Calu3 (cell line): ENCODE data around the gene FAM136A. TPM values are rescaled to one million over a fixed set of nuclear protein-coding genes. Genes with fewer than 3 reads are reported as not detected.

Experiments
- BruUV-seq: library from RNA; stranded (reverse); fragments of 400-500 nt; replicated peaks from 2 replicates; lab custom pipeline; 2021; lab: Mats Ljungman, UMichigan
- CTCF ChIA-PET: fragments of 300-600 bp; sonication (Branson Sonifier 250); formaldehyde crosslinking; loops from one replicate; lab custom pipeline; 2022; ENCODE audit warnings: antibody characterized with exemption; lab: Charles Lee
- DNase-seq: peaks from one replicate; pipeline ENCODE4 v3.0.0; 2022
- H3K27ac Mint-ChIP-seq: one replicate; pipeline ENCODE4 v1.8.0; 2022; ENCODE audit warnings: mixed read lengths; ENCODE audit not compliant: unreplicated experiment
- H3K27me3 Mint-ChIP-seq: one replicate; pipeline ENCODE4 v1.8.0; 2022; ENCODE audit warnings: mixed read lengths; ENCODE audit not compliant: unreplicated experiment
- H3K36me3 Mint-ChIP-seq: one replicate; pipeline ENCODE4 v1.8.0; 2022; ENCODE audit warnings: mild to moderate bottlenecking, moderate library complexity, mixed read lengths; ENCODE audit not compliant: insufficient read depth, unreplicated experiment
- H3K4me1 Mint-ChIP-seq: one replicate; pipeline ENCODE4 v1.8.0; 2022; ENCODE audit warnings: mild to moderate bottlenecking, low read depth, mixed read lengths; ENCODE audit not compliant: unreplicated experiment
- H3K4me3 Mint-ChIP-seq: one replicate; pipeline ENCODE4 v1.8.0; 2022; ENCODE audit warnings: mild to moderate bottlenecking, low read depth, moderate library complexity, mixed read lengths; ENCODE audit not compliant: unreplicated experiment
- H3K9me3 Mint-ChIP-seq: one replicate; pipeline ENCODE4 v1.8.0; 2022; ENCODE audit warnings: low read depth, mixed read lengths; ENCODE audit not compliant: unreplicated experiment
- intact Hi-C: fragments of 100-400 bp; cut with micrococcal nuclease; formaldehyde crosslinking; loops from one replicate; pipeline ENCODE4 v1.10.0; 2022; ENCODE audit not compliant: unreplicated experiment
- total RNA-seq: library from RNA; stranded (reverse); gene quantifications from 2 replicates; pipeline ENCODE4 v1.2.3, GENCODE V29; 2022
- TF ChIP-seq, protein P1 (sequence below): fragments of 200-600 bp; IDR thresholded peaks from one replicate; pipeline ENCODE4 v1.8.0; 2022; ENCODE audit warnings: antibody characterized with exemption; ENCODE audit not compliant: unreplicated experiment

Gene FAM136A
- total RNA-seq, 1 experiment from 2014 or later = 53.7 TPM

DNA sequence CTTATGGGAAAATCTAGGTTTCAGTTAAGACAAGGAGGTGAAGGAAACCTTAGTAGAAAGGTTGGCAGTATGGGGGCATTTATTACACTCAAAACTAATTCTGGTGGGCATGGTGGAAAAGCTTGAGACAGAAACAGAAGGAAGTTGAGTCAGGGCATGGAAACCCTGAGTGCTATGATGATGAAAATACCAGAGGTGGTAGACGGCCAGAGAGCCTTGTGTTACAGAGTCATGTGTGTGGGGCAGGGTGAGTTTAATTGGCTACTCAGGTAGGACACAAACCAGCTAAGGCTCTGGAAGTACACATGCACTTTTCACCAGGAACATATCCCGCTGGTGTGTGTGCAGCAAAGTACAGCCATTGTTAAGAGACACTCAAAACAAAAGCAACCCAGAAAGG lies 20.7 kb upstream of the FAM136A start:
- H3K27me3 Mint-ChIP-seq = no peaks in the 10 kb centered on the region
- H3K27ac Mint-ChIP-seq = no peak overlapping the region
- intact Hi-C loops = no loop called here
- H3K4me3 Mint-ChIP-seq = no peak overlapping the region
- DNase-seq = no peak
- CTCF ChIA-PET = interaction anchor here (0.6 kb wide), 1 partner anchor 17 kb away, joined by 4 read pairs; no protein-coding TSS in a partner anchor
- no peaks in the 10 kb centered on the region for H3K9me3 Mint-ChIP-seq
- BruUV-seq = no TSS peak
- TF ChIP-seq, protein P1, sequence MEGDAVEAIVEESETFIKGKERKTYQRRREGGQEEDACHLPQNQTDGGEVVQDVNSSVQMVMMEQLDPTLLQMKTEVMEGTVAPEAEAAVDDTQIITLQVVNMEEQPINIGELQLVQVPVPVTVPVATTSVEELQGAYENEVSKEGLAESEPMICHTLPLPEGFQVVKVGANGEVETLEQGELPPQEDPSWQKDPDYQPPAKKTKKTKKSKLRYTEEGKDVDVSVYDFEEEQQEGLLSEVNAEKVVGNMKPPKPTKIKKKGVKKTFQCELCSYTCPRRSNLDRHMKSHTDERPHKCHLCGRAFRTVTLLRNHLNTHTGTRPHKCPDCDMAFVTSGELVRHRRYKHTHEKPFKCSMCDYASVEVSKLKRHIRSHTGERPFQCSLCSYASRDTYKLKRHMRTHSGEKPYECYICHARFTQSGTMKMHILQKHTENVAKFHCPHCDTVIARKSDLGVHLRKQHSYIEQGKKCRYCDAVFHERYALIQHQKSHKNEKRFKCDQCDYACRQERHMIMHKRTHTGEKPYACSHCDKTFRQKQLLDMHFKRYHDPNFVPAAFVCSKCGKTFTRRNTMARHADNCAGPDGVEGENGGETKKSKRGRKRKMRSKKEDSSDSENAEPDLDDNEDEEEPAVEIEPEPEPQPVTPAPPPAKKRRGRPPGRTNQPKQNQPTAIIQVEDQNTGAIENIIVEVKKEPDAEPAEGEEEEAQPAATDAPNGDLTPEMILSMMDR = no peak
- H3K4me1 Mint-ChIP-seq = peaks cover 8% of the 10 kb centered on the region
- H3K36me3 Mint-ChIP-seq = no peaks in the 10 kb centered on the region

DNA sequence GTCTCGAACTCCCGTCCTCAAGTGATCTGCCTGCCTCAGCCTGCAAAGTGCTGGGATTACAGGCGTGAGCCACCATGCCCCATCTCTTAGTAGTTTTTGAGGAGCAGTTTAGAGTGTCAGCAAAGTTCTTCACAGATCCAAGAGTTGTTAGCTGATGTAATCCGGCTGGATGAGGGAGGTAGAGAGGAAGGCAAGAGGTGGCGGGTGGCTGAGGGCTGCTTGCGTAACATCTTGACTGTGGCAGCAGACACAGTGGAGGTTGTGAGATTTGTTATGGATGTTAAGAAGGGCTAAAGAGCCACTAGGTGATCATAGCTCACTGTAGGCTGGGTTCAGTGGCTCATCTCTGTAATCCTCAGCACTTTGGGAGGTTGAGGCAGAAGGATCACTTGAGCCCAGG lies 19.5 kb upstream of the FAM136A start:
- Mint-ChIP-seq H3K27ac (peak overlapping the region; percentile 5), H3K4me1 (no peaks in the 10 kb centered on the region), H3K4me3 (no peak overlapping the region), H3K9me3 (no peaks in the 10 kb centered on the region), H3K36me3 (no peaks in the 10 kb centered on the region), H3K27me3 (no peaks in the 10 kb centered on the region)
- intact Hi-C loops = no loop called here
- no TSS peak for BruUV-seq
- no peak for DNase-seq
- TF ChIP-seq, protein P1 = no peak
- CTCF ChIA-PET = no interaction called here

DNA sequence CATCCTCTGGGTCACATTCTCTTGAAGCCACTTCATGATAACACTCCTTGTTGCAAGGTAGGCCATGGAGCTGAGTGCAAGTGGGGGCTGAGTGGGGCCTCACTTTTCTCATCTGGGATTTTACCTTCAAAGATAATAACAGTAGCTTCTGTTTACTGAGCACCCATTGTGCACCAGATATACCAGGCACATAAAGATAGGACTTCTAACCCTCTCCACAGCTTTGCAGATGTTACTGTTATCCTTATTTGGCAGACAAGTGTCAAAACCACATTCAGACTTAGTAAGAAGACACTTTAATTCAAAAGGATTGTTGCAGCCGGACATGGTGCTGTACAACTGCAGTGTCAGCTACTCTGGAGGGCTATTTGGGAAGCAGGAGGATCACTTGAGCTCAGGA lies 12.8 kb upstream of the FAM136A start:
- no peaks in the 10 kb centered on the region for H3K9me3 Mint-ChIP-seq
- TF ChIP-seq, protein P1 = no peak
- CTCF ChIA-PET = interaction anchor here (0.7 to 0.9 kb wide), 2 partner anchors 21 to 741 kb away, joined by 3 to 8 read pairs; partner anchors contain the start of gene SNRPG

DNA sequence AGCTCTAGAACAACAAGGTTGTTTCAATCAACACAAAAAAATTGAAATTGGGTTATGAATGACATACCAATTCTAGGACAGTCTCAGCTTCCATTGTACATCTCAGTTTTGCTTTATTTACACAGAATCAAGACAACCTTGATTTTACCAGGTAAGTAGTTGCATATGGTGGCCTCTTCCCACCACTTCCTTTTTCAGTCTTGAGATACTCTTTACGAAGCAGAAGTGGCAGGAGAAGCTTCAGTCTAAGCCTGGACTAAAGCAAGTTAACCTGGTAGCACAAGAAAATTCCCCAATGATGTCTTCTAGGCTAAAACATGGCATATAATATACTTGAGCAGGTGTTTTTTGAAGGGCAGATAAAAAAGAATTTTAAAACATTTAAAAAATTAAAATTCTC lies 10.7 kb upstream of the FAM136A start:
- TF ChIP-seq, protein P1 = no peak
- Mint-ChIP-seq H3K27ac (no peak overlapping the region), H3K36me3 (no peaks in the 10 kb centered on the region), H3K27me3 (no peaks in the 10 kb centered on the region), H3K4me1 (no peaks in the 10 kb centered on the region), H3K9me3 (no peaks in the 10 kb centered on the region), H3K4me3 (no peak overlapping the region)
- no peak for DNase-seq
- CTCF ChIA-PET = interaction anchor here (0.7 kb wide), 1 partner anchor 1037 kb away, joined by 3 read pairs; no protein-coding TSS in a partner anchor
- intact Hi-C loops = no loop called here
- no TSS peak for BruUV-seq

More for the DNA sequence above, 12.8 kb upstream of the FAM136A start:
- Mint-ChIP-seq H3K4me1 (no peaks in the 10 kb centered on the region), H3K27me3 (no peaks in the 10 kb centered on the region), H3K4me3 (no peak overlapping the region), H3K36me3 (no peaks in the 10 kb centered on the region), H3K27ac (no peak overlapping the region)
- no peak for DNase-seq
- intact Hi-C loops = no loop called here
- no TSS peak for BruUV-seq
